ENCODE results near the gene FAM131C. TPM values are rescaled to one million over a fixed set of nuclear protein-coding genes. Genes with fewer than 3 reads are reported as not detected.

The FAM131C gene
- total and polyA plus RNA-seq, 2 donors (not counting 1 experiment from before 2014, with no cell fraction given), result 0.34 to 0.50 TPM

DNA sequence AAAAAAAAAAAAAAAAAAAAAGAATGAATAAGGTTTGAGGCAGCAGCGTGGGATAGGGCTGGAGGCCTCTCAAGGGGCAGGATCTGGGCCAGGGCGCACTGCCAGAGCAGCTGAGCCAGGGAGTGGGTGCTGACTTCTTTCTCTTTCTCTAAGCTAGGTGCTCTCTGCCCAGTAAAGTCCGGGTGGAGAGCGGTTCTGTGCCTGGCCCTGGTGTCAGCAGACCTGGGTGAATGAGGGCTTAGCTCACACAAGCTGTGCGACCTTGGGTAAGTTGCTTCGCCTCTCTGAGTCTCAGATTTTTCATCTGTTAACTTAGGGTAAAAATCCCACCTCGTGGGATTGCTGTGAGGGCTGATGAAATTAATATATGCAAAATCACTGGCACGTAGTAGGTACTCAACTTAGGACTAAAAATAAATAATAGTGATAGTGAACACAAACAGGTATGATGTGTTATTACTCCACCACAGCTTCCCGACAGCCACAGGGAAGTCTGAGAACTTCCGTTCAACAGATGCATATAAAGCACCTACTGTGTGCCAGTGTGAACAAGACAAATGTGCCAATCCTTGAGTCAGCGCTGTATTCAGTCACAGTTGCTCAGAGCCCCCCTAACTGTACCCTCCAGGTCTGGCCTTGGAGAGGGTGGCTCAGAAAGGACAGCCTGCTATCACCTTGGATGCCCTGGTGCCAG, 2.0 kb upstream of the FAM131C start:
- Histone ChIP-seq H3K4me3 (replicated peaks in 1 of 4; ENCODE audit: control extremely low read depth in 1 of 4, insufficient read depth in 1 of 4, low read depth in 3 of 4, low read length in 4 of 4) (no peak overlapping the region), H3K4me1 (ENCODE audit: control insufficient read depth, extremely low read depth, insufficient read depth, low read length) (peaks cover 20% of the 10 kb centered on the region), H3K9ac (ENCODE audit: insufficient read depth, low read length) (no peak overlapping the region), H3K27ac (ENCODE audit: insufficient read depth, low read length) (peak overlapping the region; percentile 90), H3K79me2 (ENCODE audit: control insufficient read depth, insufficient read depth, low read length) (no peaks in the 10 kb centered on the region), H2AFZ (ENCODE audit: low read length) (no peak overlapping the region), H3K4me2 (ENCODE audit: extremely low read depth, insufficient read depth, low read length) (no peak overlapping the region), H3K27me3 (ENCODE audit: control insufficient read depth, insufficient read depth, low read length) (no peaks in the 10 kb centered on the region), H4K20me1 (ENCODE audit: control insufficient read depth, extremely low read depth, insufficient read depth, low read length) (no peaks in the 10 kb centered on the region), H3K9me3 (ENCODE audit: control insufficient read depth, insufficient read depth, low read depth, low read length) (no peaks in the 10 kb centered on the region), H3K36me3 (ENCODE audit: control insufficient read depth, insufficient read depth, low read length) (no peaks in the 10 kb centered on the region)
- TF ChIP-seq, protein P1, sequence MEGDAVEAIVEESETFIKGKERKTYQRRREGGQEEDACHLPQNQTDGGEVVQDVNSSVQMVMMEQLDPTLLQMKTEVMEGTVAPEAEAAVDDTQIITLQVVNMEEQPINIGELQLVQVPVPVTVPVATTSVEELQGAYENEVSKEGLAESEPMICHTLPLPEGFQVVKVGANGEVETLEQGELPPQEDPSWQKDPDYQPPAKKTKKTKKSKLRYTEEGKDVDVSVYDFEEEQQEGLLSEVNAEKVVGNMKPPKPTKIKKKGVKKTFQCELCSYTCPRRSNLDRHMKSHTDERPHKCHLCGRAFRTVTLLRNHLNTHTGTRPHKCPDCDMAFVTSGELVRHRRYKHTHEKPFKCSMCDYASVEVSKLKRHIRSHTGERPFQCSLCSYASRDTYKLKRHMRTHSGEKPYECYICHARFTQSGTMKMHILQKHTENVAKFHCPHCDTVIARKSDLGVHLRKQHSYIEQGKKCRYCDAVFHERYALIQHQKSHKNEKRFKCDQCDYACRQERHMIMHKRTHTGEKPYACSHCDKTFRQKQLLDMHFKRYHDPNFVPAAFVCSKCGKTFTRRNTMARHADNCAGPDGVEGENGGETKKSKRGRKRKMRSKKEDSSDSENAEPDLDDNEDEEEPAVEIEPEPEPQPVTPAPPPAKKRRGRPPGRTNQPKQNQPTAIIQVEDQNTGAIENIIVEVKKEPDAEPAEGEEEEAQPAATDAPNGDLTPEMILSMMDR (conservative IDR thresholded peaks at IDR 0.05 in 1 of 2, IDR thresholded peaks at IDR 0.05 in 1 of 2; ENCODE audit: low read depth in 1 of 2, low read length in 2 of 2), result no peak
- no peak for TF ChIP-seq EZH2 (IDR thresholded peaks at IDR 0.05; ENCODE audit: low read length, missing control alignments)
- DNase-seq (ENCODE audit: low read depth in 2 of 2), result peak; percentile 83 to 84

DNA sequence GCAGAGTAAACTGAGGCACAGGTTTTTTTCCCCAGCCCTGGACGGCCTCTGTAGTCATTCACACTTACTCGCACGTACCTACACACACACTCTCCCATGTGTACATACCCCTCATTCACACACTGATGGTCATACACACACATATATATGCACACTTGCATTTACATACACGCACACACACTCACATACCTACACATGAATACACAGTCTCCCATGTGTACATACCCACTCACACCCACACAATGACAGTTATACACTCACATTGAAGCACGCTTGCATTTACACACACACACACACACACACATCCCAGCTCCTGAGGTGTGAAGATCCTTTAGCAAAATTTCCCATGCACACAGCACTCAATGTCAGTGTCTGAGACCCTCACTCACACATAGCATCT, 766 bp upstream of the FAM131C start:
- H3K27me3 ChIP-seq (ENCODE audit: control insufficient read depth, insufficient read depth, low read length), result no peaks in the 10 kb centered on the region
- H3K4me2 ChIP-seq (ENCODE audit: extremely low read depth, insufficient read depth, low read length), result peak overlapping the region; percentile 88
- no peak for DNase-seq (ENCODE audit: low read depth in 2 of 2)
- no peaks in the 10 kb centered on the region for H3K36me3 ChIP-seq (ENCODE audit: control insufficient read depth, insufficient read depth, low read length)
- H3K4me1 ChIP-seq (ENCODE audit: control insufficient read depth, extremely low read depth, insufficient read depth, low read length), result peaks cover 19% of the 10 kb centered on the region
- no peaks in the 10 kb centered on the region for H4K20me1 ChIP-seq (ENCODE audit: control insufficient read depth, extremely low read depth, insufficient read depth, low read length)
- no peaks in the 10 kb centered on the region for H3K79me2 ChIP-seq (ENCODE audit: control insufficient read depth, insufficient read depth, low read length)
- no peaks in the 10 kb centered on the region for H3K9me3 ChIP-seq (ENCODE audit: control insufficient read depth, insufficient read depth, low read depth, low read length)
- no peak overlapping the region for H3K4me3 ChIP-seq (replicated peaks in 1 of 4; ENCODE audit: control extremely low read depth in 1 of 4, insufficient read depth in 1 of 4, low read depth in 3 of 4, low read length in 4 of 4)
- no peak for TF ChIP-seq EZH2 (IDR thresholded peaks at IDR 0.05; ENCODE audit: low read length, missing control alignments)
- TF ChIP-seq, protein P1 (conservative IDR thresholded peaks at IDR 0.05 in 1 of 2, IDR thresholded peaks at IDR 0.05 in 1 of 2; ENCODE audit: low read depth in 1 of 2, low read length in 2 of 2), result no peak
- H3K27ac ChIP-seq (ENCODE audit: insufficient read depth, low read length), result no peak overlapping the region
- no peak overlapping the region for H2AFZ ChIP-seq (ENCODE audit: low read length)
- H3K9ac ChIP-seq (ENCODE audit: insufficient read depth, low read length), result no peak overlapping the region

DNA sequence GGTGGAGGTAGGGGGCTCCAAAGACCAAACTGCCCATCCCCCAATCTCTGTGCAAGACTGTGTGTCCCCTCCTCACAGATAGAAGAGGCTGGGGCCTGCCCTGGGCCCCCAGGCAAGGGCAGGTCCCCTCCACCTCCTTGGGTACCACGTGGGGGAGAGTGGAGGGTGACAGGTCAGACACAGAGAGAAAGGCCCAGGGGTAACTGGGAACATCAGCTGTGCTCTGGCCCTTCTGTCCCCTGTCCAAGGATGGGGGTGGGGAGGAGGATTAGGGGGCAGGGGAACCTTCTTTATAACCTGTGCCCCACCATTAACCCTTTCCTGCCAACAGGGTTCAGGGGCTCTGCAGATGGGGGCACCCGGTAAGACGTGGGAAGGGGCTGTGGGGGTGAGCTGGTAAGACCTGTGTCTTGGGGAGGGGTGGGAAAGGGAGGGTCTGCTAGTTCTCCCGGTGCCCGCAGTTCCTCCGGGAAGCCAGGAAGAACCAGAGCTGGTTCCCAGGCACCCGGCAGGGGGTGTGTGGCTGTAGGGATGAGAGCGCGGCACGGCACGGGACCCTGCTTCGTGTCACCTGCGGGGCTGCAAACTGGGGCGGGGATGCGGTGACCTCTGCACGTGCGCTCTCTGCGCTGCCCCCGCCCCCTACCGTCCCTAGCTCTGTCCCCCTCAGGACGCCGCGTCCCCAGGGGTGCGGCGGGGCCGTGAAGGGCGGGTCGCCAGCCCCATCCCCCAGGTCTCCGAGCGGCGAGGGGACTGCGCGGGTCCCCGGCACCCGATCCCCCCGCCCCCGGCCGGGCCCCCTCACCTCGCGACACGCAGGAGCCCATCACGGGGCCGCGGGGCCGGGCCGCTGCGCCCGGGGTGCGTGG, 601 bp downstream of the FAM131C start:
- Histone ChIP-seq H2AFZ (ENCODE audit: low read length) (no peak overlapping the region), H3K4me3 (replicated peaks in 1 of 4; ENCODE audit: control extremely low read depth in 1 of 4, insufficient read depth in 1 of 4, low read depth in 3 of 4, low read length in 4 of 4) (peak overlapping the region in 3 of 4 experiments; percentile 14 to 47 (median 29)), H3K4me1 (ENCODE audit: control insufficient read depth, extremely low read depth, insufficient read depth, low read length) (peaks cover 15% of the 10 kb centered on the region), H4K20me1 (ENCODE audit: control insufficient read depth, extremely low read depth, insufficient read depth, low read length) (no peaks in the 10 kb centered on the region), H3K27me3 (ENCODE audit: control insufficient read depth, insufficient read depth, low read length) (no peaks in the 10 kb centered on the region), H3K9ac (ENCODE audit: insufficient read depth, low read length) (peak overlapping the region; percentile 53), H3K27ac (ENCODE audit: insufficient read depth, low read length) (no peak overlapping the region), H3K79me2 (ENCODE audit: control insufficient read depth, insufficient read depth, low read length) (no peaks in the 10 kb centered on the region), H3K9me3 (ENCODE audit: control insufficient read depth, insufficient read depth, low read depth, low read length) (no peaks in the 10 kb centered on the region), H3K36me3 (ENCODE audit: control insufficient read depth, insufficient read depth, low read length) (no peaks in the 10 kb centered on the region), H3K4me2 (ENCODE audit: extremely low read depth, insufficient read depth, low read length) (peak overlapping the region; percentile 71)
- no peak for TF ChIP-seq EZH2 (IDR thresholded peaks at IDR 0.05; ENCODE audit: low read length, missing control alignments)
- TF ChIP-seq, protein P1 (conservative IDR thresholded peaks at IDR 0.05 in 1 of 2, IDR thresholded peaks at IDR 0.05 in 1 of 2; ENCODE audit: low read depth in 1 of 2, low read length in 2 of 2), result peak in 1 of 2 donors; percentile 5
- no peak for DNase-seq (ENCODE audit: low read depth in 2 of 2)

All from fibroblast of lung (primary cell).